Tibial artery (tissue), 4 donors: Measurements from ENCODE around the gene KCNN2.

Experiments used
- DNase-seq, 2 donors: peaks; one replicate each; pipeline ENCODE4 v3.0.0-alpha.2; 2019
- H3K27ac ChIP-seq, 2 donors: fragments of 200-600 bp; sonication (generic) in 1 of 2; 1 replicate in 1 of 2; 2 replicates in 1 of 2; pipeline ENCODE4 v1.5.1; 2018 to 2019; ENCODE audit warnings: mild to moderate bottlenecking in 1 of 2
- H3K27me3 ChIP-seq, 2 donors: fragments of 200-600 bp; sonication (generic) in 1 of 2; one replicate each; pipeline versions ENCODE4 v1.5.1 to v1.6.0; 2016 to 2019
- H3K36me3 ChIP-seq, 3 donors: fragments of 200-600 bp; sonication (generic) in 2 of 3; one replicate each; pipeline ENCODE4 v1.5.1; 2016 to 2019; ENCODE audit warnings: mild to moderate bottlenecking in 2 of 3
- H3K4me1 ChIP-seq, 4 donors: fragments of 200-600 bp; sonication (generic) in 2 of 4; 1 replicate in 3 of 4; 2 replicates in 1 of 4; pipeline ENCODE4 v1.5.1; 2016 to 2019
- H3K4me3 ChIP-seq, 2 donors: fragments of 200-600 bp; sonication (generic) in 1 of 2; 1 replicate in 1 of 2; 2 replicates in 1 of 2; pipeline ENCODE4 v1.5.1; 2018 to 2019; ENCODE audit warnings: mild to moderate bottlenecking in 2 of 2
- H3K9me3 ChIP-seq, 3 donors: fragments of 200-600 bp; sonication (generic) in 1 of 3; one replicate each; pipeline ENCODE4 v1.5.1; 2016 to 2019
- CTCF ChIP-seq, 2 experiments: fragments of 200-600 bp in 1 of 2; fragments of 450-650 bp in 1 of 2; IDR thresholded peaks; one replicate each; pipeline ENCODE4 v1.5.1; 2017 to 2019; ENCODE audit warnings: antibody characterized with exemption in 2 of 2, mild to moderate bottlenecking in 1 of 2, moderate library complexity in 1 of 2
- intact Hi-C: fragments of 100-400 bp; cut with DNase I; formaldehyde crosslinking; loops from one replicate; pipeline ENCODE4 v1.15.0; 2023; ENCODE audit warnings: low total_unique reads

The KCNN2 gene

GRCh38 chr5:114355086-114355830, 6.6 kb upstream of the KCNN2 start:
- no peak for DNase-seq
- peaks cover 0 to 10% of the 10 kb centered on the region in 2 donors for H3K27me3 ChIP-seq
- intact Hi-C loops: no loop called here
- no peak overlapping the region for H3K4me3 ChIP-seq
- no peaks in the 10 kb centered on the region for H3K36me3 ChIP-seq
- no peaks in the 10 kb centered on the region for H3K9me3 ChIP-seq
- H3K4me1 ChIP-seq: no peaks in the 10 kb centered on the region
- no peak overlapping the region for H3K27ac ChIP-seq
- no peak for TF ChIP-seq CTCF (IDR thresholded peaks at IDR 0.05)

GRCh38 chr5:114358329-114358728, 3.5 kb upstream of the KCNN2 start:
- no peak for TF ChIP-seq CTCF (IDR thresholded peaks at IDR 0.05)
- Histone ChIP-seq H3K4me3 (no peak overlapping the region), H3K36me3 (no peaks in the 10 kb centered on the region), H3K9me3 (no peaks in the 10 kb centered on the region), H3K4me1 (peaks cover 0 to 29% (median 27%) of the 10 kb centered on the region in 4 donors), H3K27ac (no peak overlapping the region), H3K27me3 (peaks cover 0 to 38% of the 10 kb centered on the region in 2 donors)
- intact Hi-C loops: no loop called here
- DNase-seq: no peak

GRCh38 chr5:114360357-114360756, 1.5 kb upstream of the KCNN2 start:
- intact Hi-C loops: no loop called here
- H3K9me3 ChIP-seq: no peaks in the 10 kb centered on the region
- peaks cover 0 to 36% (median 31%) of the 10 kb centered on the region in 4 donors for H3K4me1 ChIP-seq
- H3K27me3 ChIP-seq: peaks cover 0 to 46% of the 10 kb centered on the region in 2 donors
- no peak for DNase-seq
- no peak overlapping the region for H3K4me3 ChIP-seq
- no peak overlapping the region for H3K27ac ChIP-seq
- TF ChIP-seq CTCF (IDR thresholded peaks at IDR 0.05): no peak
- H3K36me3 ChIP-seq: no peaks in the 10 kb centered on the region

- intact Hi-C loops: no loop called here
- Histone ChIP-seq H3K36me3 (no peaks in the 10 kb centered on the region), H3K27ac (no peak overlapping the region), H3K9me3 (no peaks in the 10 kb centered on the region), H3K4me1 (peaks cover 0 to 36% (median 31%) of the 10 kb centered on the region in 4 donors), H3K27me3 (peaks cover 0 to 46% of the 10 kb centered on the region in 2 donors), H3K4me3 (peak overlapping the region; percentile 43 to 54)
- DNase-seq: no peak
- TF ChIP-seq CTCF (IDR thresholded peaks at IDR 0.05): no peak
These were observed 800 bp upstream of the KCNN2 start for GRCh38 chr5:114360816-114361723.

GRCh38 chr5:114362197-114362976, 517 bp downstream of the KCNN2 start:
- Histone ChIP-seq H3K27ac (no peak overlapping the region), H3K4me3 (peak overlapping the region; percentile 43 to 54), H3K4me1 (peaks cover 0 to 36% (median 31%) of the 10 kb centered on the region in 4 donors), H3K36me3 (no peaks in the 10 kb centered on the region), H3K27me3 (peaks cover 0 to 48% of the 10 kb centered on the region in 2 donors), H3K9me3 (no peaks in the 10 kb centered on the region)
- intact Hi-C loops: no loop called here
- TF ChIP-seq CTCF (IDR thresholded peaks at IDR 0.05): no peak
- DNase-seq: no peak
